HEK293 (cell line): ENCODE measurements around the gene SLC47A2.

ENCODE experiments used
- CTCF ChIA-PET: fragments of 350-600 bp; formaldehyde crosslinking; extraction: SDS; loops from one replicate; lab custom pipeline; 2021; ENCODE audit warnings: antibody characterized with exemption; lab: Yijun Ruan, JAX
- POLR2A ChIA-PET: fragments of 300-600 bp; formaldehyde crosslinking; extraction: SDS; loops from one replicate; lab custom pipeline; 2020; ENCODE audit warnings: antibody characterized with exemption, inconsistent platforms; lab: Yijun Ruan, JAX
- H3K27ac ChIP-seq: fragments of 200-500 bp; sonication (Bioruptor generic); 2 replicates; pipeline ENCODE4 v1.5.1; 2014; ENCODE audit warnings: low read depth, low read length, control low read depth, inconsistent platforms; ENCODE audit errors: extremely low read depth
- H3K36me3 ChIP-seq, 2 experiments: fragments of 200-500 bp in 1 of 2; sonication (Bioruptor generic) in 1 of 2; 1 replicate in 1 of 2; 2 replicates in 1 of 2; pipeline ENCODE4 v1.5.1; 2014 to 2017; ENCODE audit warnings: inconsistent platforms in 2 of 2, low read length in 2 of 2; ENCODE audit not compliant: control insufficient read depth in 2 of 2, insufficient read depth in 1 of 2
- H3K4me1 ChIP-seq: fragments of 200-500 bp; sonication (Bioruptor generic); 2 replicates; pipeline ENCODE4 v1.5.1; 2014; ENCODE audit warnings: mild to moderate bottlenecking, low read length, inconsistent platforms; ENCODE audit not compliant: control insufficient read depth, insufficient read depth
- H3K4me3 ChIP-seq: 2 replicates; pipeline ENCODE4 v1.5.1; 2011; ENCODE audit warnings: low read depth, mild to moderate bottlenecking, control low read depth, low read length, moderate library complexity
- H3K9me3 ChIP-seq: fragments of 200-500 bp; sonication (Bioruptor generic); 2 replicates; pipeline ENCODE4 v1.5.1; 2014; ENCODE audit warnings: low read depth, low read length, inconsistent platforms; ENCODE audit not compliant: control insufficient read depth, insufficient read depth
- CTCF ChIP-seq: fragments of 450-650 bp; formaldehyde crosslinking; IDR thresholded peaks from 2 replicates; pipeline ENCODE4 v1.5.1; 2016; ENCODE audit warnings: missing biosample characterization, missing genetic modification characterization
- KLF7 ChIP-seq: fragments of 450-650 bp; formaldehyde crosslinking; IDR thresholded peaks from 2 replicates; pipeline ENCODE4 v1.5.1; 2016; ENCODE audit warnings: missing biosample characterization, missing genetic modification characterization, borderline replicate concordance
- SCRT2 ChIP-seq: fragments of 450-650 bp; formaldehyde crosslinking; IDR thresholded peaks from 2 replicates; pipeline ENCODE4 v1.5.1; 2016; ENCODE audit warnings: missing biosample characterization, missing genetic modification characterization
- TCF7L2 ChIP-seq: IDR thresholded peaks from 2 replicates; pipeline ENCODE4 v1.6.1; 2011; ENCODE audit warnings: low read depth, mild to moderate bottlenecking, inconsistent platforms, low read length, moderate library complexity, borderline replicate concordance
- ZBTB11 ChIP-seq: fragments of 450-650 bp; formaldehyde crosslinking; conservative IDR thresholded peaks from 2 replicates; pipeline ENCODE4 v1.5.1; 2016; ENCODE audit warnings: low read depth, missing biosample characterization, missing genetic modification characterization
- ZFP69B ChIP-seq: fragments of 450-650 bp; formaldehyde crosslinking; IDR thresholded peaks from 2 replicates; pipeline ENCODE4 v1.5.1; 2016; ENCODE audit warnings: missing biosample characterization, missing genetic modification characterization
- ZNF10 ChIP-seq: fragments of 450-650 bp; formaldehyde crosslinking; IDR thresholded peaks from 2 replicates; pipeline ENCODE4 v1.5.1; 2017; ENCODE audit warnings: missing biosample characterization, missing genetic modification characterization
- ZNF138 ChIP-seq: fragments of 450-650 bp; formaldehyde crosslinking; IDR thresholded peaks from 2 replicates; pipeline ENCODE4 v1.5.1; 2016; ENCODE audit warnings: missing biosample characterization, missing genetic modification characterization, borderline replicate concordance
- ZNF174 ChIP-seq: fragments of 450-650 bp; formaldehyde crosslinking; IDR thresholded peaks from 2 replicates; pipeline ENCODE4 v1.5.0; 2017; ENCODE audit warnings: missing biosample characterization, mild to moderate bottlenecking, missing genetic modification characterization
- ZNF211 ChIP-seq: fragments of 450-650 bp; formaldehyde crosslinking; IDR thresholded peaks from 2 replicates; pipeline ENCODE4 v1.5.1; 2016; ENCODE audit warnings: low read depth, missing biosample characterization, missing genetic modification characterization
- ZNF292 ChIP-seq: fragments of 450-650 bp; formaldehyde crosslinking; IDR thresholded peaks from 2 replicates; pipeline ENCODE4 v1.5.1; 2016; ENCODE audit warnings: low read depth, missing biosample characterization, missing genetic modification characterization, borderline replicate concordance
- ZNF394 ChIP-seq: fragments of 450-650 bp; formaldehyde crosslinking; IDR thresholded peaks from 2 replicates; pipeline ENCODE4 v1.5.1; 2016; ENCODE audit warnings: missing biosample characterization, missing genetic modification characterization, mild to moderate bottlenecking, moderate library complexity, borderline replicate concordance
- ZNF488 ChIP-seq: fragments of 450-650 bp; formaldehyde crosslinking; IDR thresholded peaks from 2 replicates; pipeline ENCODE4 v1.5.1; 2016; ENCODE audit warnings: missing biosample characterization, missing genetic modification characterization
- ZNF513 ChIP-seq: fragments of 450-650 bp; IDR thresholded peaks from 2 replicates; pipeline ENCODE4 v1.5.1; 2018; ENCODE audit warnings: missing biosample characterization, missing genetic modification characterization
- ZNF514 ChIP-seq: fragments of 450-650 bp; formaldehyde crosslinking; IDR thresholded peaks from 2 replicates; pipeline ENCODE4 v1.5.1; 2016; ENCODE audit warnings: missing biosample characterization, missing genetic modification characterization
- ZNF529 ChIP-seq: fragments of 450-650 bp; formaldehyde crosslinking; IDR thresholded peaks from 2 replicates; pipeline ENCODE4 v1.5.1; 2017; ENCODE audit warnings: missing genetic modification characterization, missing biosample characterization; ENCODE audit not compliant: insufficient replicate concordance
- ZNF585B ChIP-seq: fragments of 450-650 bp; formaldehyde crosslinking; IDR thresholded peaks from 2 replicates; pipeline ENCODE4 v1.5.1; 2016; ENCODE audit warnings: missing biosample characterization, missing genetic modification characterization
- ZNF660 ChIP-seq: fragments of 450-650 bp; IDR thresholded peaks from 2 replicates; pipeline ENCODE4 v1.5.1; 2018; ENCODE audit warnings: missing biosample characterization, mild to moderate bottlenecking, missing genetic modification characterization
- ZNF692 ChIP-seq: fragments of 450-650 bp; formaldehyde crosslinking; IDR thresholded peaks from 2 replicates; pipeline ENCODE4 v1.5.1; 2016; ENCODE audit warnings: missing biosample characterization, missing genetic modification characterization
- ZNF777 ChIP-seq: fragments of 450-650 bp; formaldehyde crosslinking; IDR thresholded peaks from 2 replicates; pipeline ENCODE4 v1.5.1; 2017; ENCODE audit warnings: missing biosample characterization, missing genetic modification characterization, borderline replicate concordance
- TF ChIP-seq, protein P1 (sequence below): fragments of 450-650 bp; formaldehyde crosslinking; IDR thresholded peaks from 2 replicates; pipeline ENCODE4 v1.5.1; 2016; ENCODE audit warnings: missing biosample characterization, missing genetic modification characterization, low read depth

SLC47A2 gene

DNA sequence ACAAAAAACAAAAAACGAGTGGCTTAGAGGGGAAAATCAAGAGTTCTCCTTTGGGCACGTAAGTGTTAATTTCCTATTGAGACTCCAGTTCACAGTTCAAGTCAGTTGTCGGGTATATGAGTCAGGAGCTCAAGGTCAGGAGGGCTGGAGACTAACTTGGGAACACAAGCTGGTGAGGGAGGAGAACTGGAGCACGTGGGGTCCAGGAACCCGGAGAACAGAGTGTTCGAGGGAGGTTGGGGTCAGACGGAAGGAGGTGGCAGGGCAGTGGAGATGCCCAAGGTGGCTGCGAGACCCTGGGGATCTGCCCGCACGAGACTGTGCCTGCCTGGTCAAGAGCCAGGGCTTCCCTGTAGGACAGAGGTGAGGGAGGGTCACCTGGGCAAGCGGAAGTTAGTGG, 19.7 kb upstream of the SLC47A2 start:
- no peaks in the 10 kb centered on the region for H3K36me3 ChIP-seq
- H3K9me3 ChIP-seq: no peaks in the 10 kb centered on the region
- no peaks in the 10 kb centered on the region for H3K4me1 ChIP-seq
- CTCF ChIA-PET: interaction anchor here (0.7 to 2.8 kb wide), 3 partner anchors 9 to 80 kb away, joined by 3 to 15 read pairs (median 6); no protein-coding TSS in a partner anchor
- TF ChIP-seq ZNF174 (no peak), ZNF394 (tag by site-specific recombination) (no peak), KLF7 (tag by site-specific recombination) (no peak)
- POLR2A ChIA-PET: no interaction called here
- H3K4me3 ChIP-seq: no peak overlapping the region
- no peak overlapping the region for H3K27ac ChIP-seq

DNA sequence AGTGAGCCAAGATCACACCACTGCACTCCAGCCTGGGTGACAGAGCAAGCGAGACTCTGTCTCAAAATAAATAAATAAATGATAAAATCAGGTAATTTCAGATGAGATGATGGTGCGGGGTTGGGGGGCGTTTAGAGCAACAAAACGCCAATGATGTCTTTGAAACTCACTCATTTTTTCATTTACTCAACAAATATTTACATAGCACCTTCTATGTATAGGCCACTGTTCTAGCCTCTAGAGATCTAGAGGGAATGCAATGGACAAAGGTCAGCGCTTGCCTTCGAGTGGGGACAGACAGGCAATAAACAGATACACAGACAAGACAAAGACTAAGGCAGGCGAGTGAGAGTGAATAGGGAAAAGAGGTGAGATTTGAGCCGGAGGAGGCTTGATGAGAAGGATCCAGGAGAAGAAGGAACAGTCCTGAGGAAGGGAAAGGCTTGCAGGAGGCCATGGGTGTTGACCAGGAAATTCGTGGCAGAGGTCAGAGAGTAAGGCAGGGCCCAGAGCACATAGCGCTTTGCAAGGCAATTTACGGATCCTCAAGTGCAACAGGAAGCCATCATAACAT, 17.7 kb upstream of the SLC47A2 start:
- H3K36me3 ChIP-seq: no peaks in the 10 kb centered on the region
- no peaks in the 10 kb centered on the region for H3K4me1 ChIP-seq
- TF ChIP-seq ZNF585B (tag by site-specific recombination) (no peak), ZNF211 (tag by site-specific recombination) (no peak), ZNF488 (tag by site-specific recombination) (no peak), SCRT2 (tag by site-specific recombination) (no peak), ZNF514 (tag by site-specific recombination) (no peak), ZNF777 (tag by site-specific recombination) (no peak), ZNF692 (no peak), ZNF513 (tag by site-specific recombination) (no peak), CTCF (tag by site-specific recombination) (no peak), ZFP69B (tag by site-specific recombination) (no peak), TCF7L2 (no peak), ZNF660 (no peak), ZBTB11 (tag by site-specific recombination) (no peak), ZNF10 (tag by site-specific recombination) (no peak), ZNF529 (tag by site-specific recombination) (no peak), ZNF138 (tag by site-specific recombination) (no peak), ZNF292 (tag by site-specific recombination) (no peak)
- TF ChIP-seq, protein P1, sequence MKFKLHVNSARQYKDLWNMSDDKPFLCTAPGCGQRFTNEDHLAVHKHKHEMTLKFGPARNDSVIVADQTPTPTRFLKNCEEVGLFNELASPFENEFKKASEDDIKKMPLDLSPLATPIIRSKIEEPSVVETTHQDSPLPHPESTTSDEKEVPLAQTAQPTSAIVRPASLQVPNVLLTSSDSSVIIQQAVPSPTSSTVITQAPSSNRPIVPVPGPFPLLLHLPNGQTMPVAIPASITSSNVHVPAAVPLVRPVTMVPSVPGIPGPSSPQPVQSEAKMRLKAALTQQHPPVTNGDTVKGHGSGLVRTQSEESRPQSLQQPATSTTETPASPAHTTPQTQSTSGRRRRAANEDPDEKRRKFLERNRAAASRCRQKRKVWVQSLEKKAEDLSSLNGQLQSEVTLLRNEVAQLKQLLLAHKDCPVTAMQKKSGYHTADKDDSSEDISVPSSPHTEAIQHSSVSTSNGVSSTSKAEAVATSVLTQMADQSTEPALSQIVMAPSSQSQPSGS: no peak
- no peak overlapping the region for H3K4me3 ChIP-seq
- H3K9me3 ChIP-seq: no peaks in the 10 kb centered on the region
- POLR2A ChIA-PET: no interaction called here
- CTCF ChIA-PET: interaction anchor here (1.0 to 2.8 kb wide), 4 partner anchors 11 to 221 kb away, joined by 3 to 15 read pairs (median 4); no protein-coding TSS in a partner anchor
- H3K27ac ChIP-seq: no peak overlapping the region
